Keratinocyte (primary cell): ENCODE results near the gene DNAJC11.

ENCODE experiments used
- CTCF ChIP-seq, 3 experiments: IDR thresholded peaks in 1 of 3; conservative IDR thresholded peaks in 1 of 3; optimal IDR thresholded peaks in 1 of 3; 2 replicates in 2 of 3; 3 replicates in 1 of 3; pipeline versions ENCODE3 to v1.5.1; 2011; ENCODE audit warnings: low read length in 3 of 3, mild to moderate bottlenecking in 3 of 3, moderate library complexity in 2 of 3, control low read depth in 1 of 3, inconsistent platforms in 1 of 3; ENCODE audit not compliant: insufficient read depth in 2 of 3; ENCODE audit errors: extremely low read depth in 1 of 3
- EZH2 ChIP-seq: IDR thresholded peaks from one replicate; pipeline ENCODE4 v1.6.1; 2012; ENCODE audit warnings: inconsistent platforms, mild to moderate bottlenecking, low read length, moderate library complexity

- TF ChIP-seq EZH2 (no peak), CTCF (optimal IDR thresholded peaks at IDR 0.05 in 1 of 3, IDR thresholded peaks at IDR 0.05 in 1 of 3, conservative IDR thresholded peaks at IDR 0.05 in 1 of 3; ENCODE audit: extremely low read depth in 1 of 3, insufficient read depth in 2 of 3, low read length in 3 of 3) (no peak)
Observed at GRCh38 chr1:6635910-6636760, 65.5 kb downstream of the DNAJC11 start.
